BJ (cell line): Measurements from ENCODE around the gene UPK1A. TPM values are rescaled to one million over a fixed set of nuclear protein-coding genes. Genes with fewer than 3 reads are reported as not detected.

Source experiments
- CTCF ChIA-PET: fragments of 350-600 bp; formaldehyde crosslinking; extraction: SDS; loops from one replicate; lab custom pipeline; 2021; ENCODE audit warnings: antibody characterized with exemption, inconsistent platforms; lab: Yijun Ruan, JAX
- POLR2A ChIA-PET: fragments of 300-600 bp; sonication (Branson Sonifier 250); formaldehyde crosslinking; extraction: SDS; loops from one replicate; lab custom pipeline; 2021; ENCODE audit warnings: antibody characterized with exemption; lab: Charles Lee
- DNase-seq: peaks from one replicate; pipeline ENCODE4 v3.0.0-alpha.2; 2011; ENCODE audit warnings: low read depth
- H3K27me3 ChIP-seq: 2 replicates; pipeline ENCODE4 v1.6.0; 2011; ENCODE audit warnings: low read length; ENCODE audit not compliant: control insufficient read depth, insufficient read depth
- H3K36me3 ChIP-seq: 2 replicates; pipeline ENCODE4 v1.5.1; 2011; ENCODE audit warnings: low read length; ENCODE audit not compliant: control insufficient read depth, insufficient read depth
- H3K4me3 ChIP-seq: 2 replicates; pipeline ENCODE4 v1.5.1; 2011; ENCODE audit warnings: low read depth, mild to moderate bottlenecking, control low read depth, low read length
- CTCF ChIP-seq: IDR thresholded peaks from 2 replicates; pipeline ENCODE4 v1.5.1; 2011; ENCODE audit warnings: low read depth, mild to moderate bottlenecking, control low read depth, inconsistent platforms, low read length, moderate library complexity; ENCODE audit not compliant: insufficient read depth
- polyA minus RNA-seq: library from RNA; depleted of rRNA, polyadenylated mRNA; stranded (reverse); fragments of >200 nt; gene quantifications from 2 replicates; pipeline ENCODE4 v1.2.3, GENCODE V29; 2011; rRNA and poly(A)+ RNA removed
- polyA plus RNA-seq: library from polyadenylated mRNA; depleted of rRNA; stranded (reverse); fragments of >200 nt; gene quantifications from 2 replicates; pipeline ENCODE4 v1.2.3, GENCODE V29; 2011; rRNA removed

Gene UPK1A
- 0.17 and 0.39 TPM in 2 replicates for polyA plus RNA-seq
- polyA minus RNA-seq, result 0.26 TPM in 1 of 2 replicates, not detected in the other

- no peak for TF ChIP-seq CTCF
- DNase-seq, result no peak
- POLR2A ChIA-PET, result no interaction called here
Measured at GRCh38 chr19:35666251-35666913, at the start of gene UPK1A. Gene UPK1A (plus strand): TSS chr19:35666517. CDS start chr19:35666813, 296 bp downstream.

GRCh38 chr19:35618857-35619256 lies 47.5 kb upstream of the UPK1A start:
- no peak overlapping the region for H3K4me3 ChIP-seq
- no peak for DNase-seq
- POLR2A ChIA-PET, result no interaction called here
- no peak for TF ChIP-seq CTCF
- CTCF ChIA-PET, result no interaction called here
- no peaks in the 10 kb centered on the region for H3K27me3 ChIP-seq
- no peaks in the 10 kb centered on the region for H3K36me3 ChIP-seq

More at GRCh38 chr19:35666251-35666913, at the start of gene UPK1A:
- Histone ChIP-seq H3K4me3 (no peak within 1 kb of the TSS), H3K27me3 (peaks cover 6% of the 10 kb centered on the region), H3K36me3 (peaks cover 1% of the 10 kb centered on the region)
- CTCF ChIA-PET, result no interaction called here

- ChIA-PET CTCF (no interaction called here), POLR2A (no interaction called here)
- H3K36me3 ChIP-seq, result no peaks in the 10 kb centered on the region
- no peak for DNase-seq
- H3K27me3 ChIP-seq, result no peaks in the 10 kb centered on the region
- no peak for TF ChIP-seq CTCF
- H3K4me3 ChIP-seq, result no peak overlapping the region
Measured at GRCh38 chr19:35619290-35619923, 46.9 kb upstream of the UPK1A start.

GRCh38 chr19:35620001-35620400 lies 46.3 kb upstream of the UPK1A start:
- Histone ChIP-seq H3K27me3 (no peaks in the 10 kb centered on the region), H3K36me3 (no peaks in the 10 kb centered on the region), H3K4me3 (no peak overlapping the region)
- no peak for DNase-seq
- TF ChIP-seq CTCF, result no peak
- CTCF ChIA-PET, result no interaction called here
- POLR2A ChIA-PET, result no interaction called here

- Histone ChIP-seq H3K27me3 (no peaks in the 10 kb centered on the region), H3K36me3 (no peaks in the 10 kb centered on the region), H3K4me3 (no peak overlapping the region)
- no peak for TF ChIP-seq CTCF
- DNase-seq, result no peak
- ChIA-PET POLR2A (no interaction called here), CTCF (no interaction called here)
Measured at GRCh38 chr19:35621708-35622107, 44.6 kb upstream of the UPK1A start.
